HEK293 (cell line): ENCODE results near the gene PRR33.

ENCODE experiments used
- CTCF ChIA-PET: fragments of 350-600 bp; formaldehyde crosslinking; extraction: SDS; loops from one replicate; lab custom pipeline; 2021; ENCODE audit warnings: antibody characterized with exemption; lab: Yijun Ruan, JAX
- POLR2A ChIA-PET: fragments of 300-600 bp; formaldehyde crosslinking; extraction: SDS; loops from one replicate; lab custom pipeline; 2020; ENCODE audit warnings: antibody characterized with exemption, inconsistent platforms; lab: Yijun Ruan, JAX
- H3K27ac ChIP-seq: fragments of 200-500 bp; sonication (Bioruptor generic); 2 replicates; pipeline ENCODE4 v1.5.1; 2014; ENCODE audit warnings: low read depth, low read length, control low read depth, inconsistent platforms; ENCODE audit errors: extremely low read depth
- H3K36me3 ChIP-seq, 2 experiments: fragments of 200-500 bp in 1 of 2; sonication (Bioruptor generic) in 1 of 2; 1 replicate in 1 of 2; 2 replicates in 1 of 2; pipeline ENCODE4 v1.5.1; 2014 to 2017; ENCODE audit warnings: inconsistent platforms in 2 of 2, low read length in 2 of 2; ENCODE audit not compliant: control insufficient read depth in 2 of 2, insufficient read depth in 1 of 2
- H3K4me1 ChIP-seq: fragments of 200-500 bp; sonication (Bioruptor generic); 2 replicates; pipeline ENCODE4 v1.5.1; 2014; ENCODE audit warnings: mild to moderate bottlenecking, low read length, inconsistent platforms; ENCODE audit not compliant: control insufficient read depth, insufficient read depth
- H3K4me3 ChIP-seq: 2 replicates; pipeline ENCODE4 v1.5.1; 2011; ENCODE audit warnings: low read depth, mild to moderate bottlenecking, control low read depth, low read length, moderate library complexity
- H3K9me3 ChIP-seq: fragments of 200-500 bp; sonication (Bioruptor generic); 2 replicates; pipeline ENCODE4 v1.5.1; 2014; ENCODE audit warnings: low read depth, low read length, inconsistent platforms; ENCODE audit not compliant: control insufficient read depth, insufficient read depth
- FEZF1 ChIP-seq: fragments of 450-650 bp; formaldehyde crosslinking; IDR thresholded peaks from 2 replicates; pipeline ENCODE4 v1.5.1; 2016; ENCODE audit warnings: missing biosample characterization, missing genetic modification characterization
- MYNN ChIP-seq: fragments of 450-650 bp; formaldehyde crosslinking; IDR thresholded peaks from 2 replicates; pipeline ENCODE4 v1.5.1; 2016; ENCODE audit warnings: missing biosample characterization, missing genetic modification characterization, borderline replicate concordance
- OVOL3 ChIP-seq: fragments of 450-650 bp; formaldehyde crosslinking; IDR thresholded peaks from 2 replicates; pipeline ENCODE4 v1.5.1; 2016; ENCODE audit warnings: missing biosample characterization, missing genetic modification characterization
- SETDB1 ChIP-seq: IDR thresholded peaks from one replicate; pipeline ENCODE4 v1.6.1; 2017; ENCODE audit warnings: mild to moderate bottlenecking, low read length, moderate library complexity, mixed read lengths; ENCODE audit not compliant: insufficient read length
- SP7 ChIP-seq: fragments of 450-650 bp; formaldehyde crosslinking; IDR thresholded peaks from 2 replicates; pipeline ENCODE4 v1.5.1; 2016; ENCODE audit warnings: missing biosample characterization, missing genetic modification characterization
- ZBTB20 ChIP-seq: fragments of 450-650 bp; formaldehyde crosslinking; IDR thresholded peaks from 2 replicates; pipeline ENCODE4 v1.5.1; 2016; ENCODE audit warnings: missing biosample characterization, missing genetic modification characterization
- ZBTB48 ChIP-seq: fragments of 450-650 bp; formaldehyde crosslinking; IDR thresholded peaks from 2 replicates; pipeline ENCODE4 v1.5.1; 2016; ENCODE audit warnings: missing biosample characterization, missing genetic modification characterization
- ZNF157 ChIP-seq: fragments of 450-650 bp; formaldehyde crosslinking; IDR thresholded peaks from 2 replicates; pipeline ENCODE4 v1.5.1; 2016; ENCODE audit warnings: missing biosample characterization, missing genetic modification characterization
- ZNF24 ChIP-seq: fragments of 450-650 bp; formaldehyde crosslinking; IDR thresholded peaks from 2 replicates; pipeline ENCODE4 v1.5.1; 2016; ENCODE audit warnings: missing biosample characterization, missing genetic modification characterization
- ZNF274 ChIP-seq, 2 experiments: fragments of 200-500 bp in 1 of 2; fragments of 450-650 bp in 1 of 2; sonication (Bioruptor generic) in 1 of 2; formaldehyde crosslinking in 1 of 2; IDR thresholded peaks; 2 replicates each; pipeline versions ENCODE4 v1.5.1 to v1.6.1; 2014 to 2016; ENCODE audit warnings: borderline replicate concordance in 1 of 2, inconsistent platforms in 1 of 2, low read length in 1 of 2, missing biosample characterization in 1 of 2, missing genetic modification characterization in 1 of 2
- ZNF423 ChIP-seq: fragments of 450-650 bp; formaldehyde crosslinking; IDR thresholded peaks from 2 replicates; pipeline ENCODE4 v1.5.1; 2016; ENCODE audit warnings: missing biosample characterization, missing genetic modification characterization
- ZNF473 ChIP-seq: fragments of 450-650 bp; formaldehyde crosslinking; IDR thresholded peaks from 2 replicates; pipeline ENCODE4 v1.5.1; 2017; ENCODE audit warnings: missing biosample characterization, missing genetic modification characterization
- ZNF48 ChIP-seq: fragments of 450-650 bp; formaldehyde crosslinking; IDR thresholded peaks from 2 replicates; pipeline ENCODE4 v1.5.1; 2016; ENCODE audit warnings: missing biosample characterization, missing genetic modification characterization
- ZNF596 ChIP-seq: fragments of 450-650 bp; IDR thresholded peaks from 2 replicates; pipeline ENCODE4 v1.5.0; 2018; ENCODE audit warnings: missing biosample characterization, mild to moderate bottlenecking, missing genetic modification characterization, moderate library complexity
- ZNF600 ChIP-seq: fragments of 450-650 bp; formaldehyde crosslinking; IDR thresholded peaks from 2 replicates; pipeline ENCODE4 v1.5.1; 2016; ENCODE audit warnings: missing biosample characterization, missing genetic modification characterization
- ZNF624 ChIP-seq: fragments of 450-650 bp; formaldehyde crosslinking; IDR thresholded peaks from 2 replicates; pipeline ENCODE4 v1.5.1; 2017; ENCODE audit warnings: missing biosample characterization, missing genetic modification characterization
- ZNF664 ChIP-seq: fragments of 450-650 bp; formaldehyde crosslinking; IDR thresholded peaks from 2 replicates; pipeline ENCODE4 v1.5.1; 2016; ENCODE audit warnings: missing biosample characterization, missing genetic modification characterization
- ZNF792 ChIP-seq: fragments of 450-650 bp; formaldehyde crosslinking; IDR thresholded peaks from 2 replicates; pipeline ENCODE4 v1.5.1; 2016; ENCODE audit warnings: missing biosample characterization, missing genetic modification characterization
- ZXDB ChIP-seq: fragments of 450-650 bp; formaldehyde crosslinking; IDR thresholded peaks from 2 replicates; pipeline ENCODE4 v1.5.1; 2016; ENCODE audit warnings: missing biosample characterization, missing genetic modification characterization
- TF ChIP-seq, protein P1 (sequence below): fragments of 450-650 bp; formaldehyde crosslinking; IDR thresholded peaks from 2 replicates; pipeline ENCODE4 v1.5.1; 2017; ENCODE audit warnings: missing biosample characterization, missing genetic modification characterization
- TF ChIP-seq, protein P2 (sequence below): fragments of 450-650 bp; formaldehyde crosslinking; IDR thresholded peaks from 2 replicates; pipeline ENCODE4 v1.5.1; 2016; ENCODE audit warnings: missing biosample characterization, missing genetic modification characterization
- TF ChIP-seq, protein P3 (sequence below): fragments of 450-650 bp; formaldehyde crosslinking; IDR thresholded peaks from 2 replicates; pipeline ENCODE4 v1.5.1; 2016; ENCODE audit warnings: missing biosample characterization, missing genetic modification characterization

The PRR33 gene

DNA sequence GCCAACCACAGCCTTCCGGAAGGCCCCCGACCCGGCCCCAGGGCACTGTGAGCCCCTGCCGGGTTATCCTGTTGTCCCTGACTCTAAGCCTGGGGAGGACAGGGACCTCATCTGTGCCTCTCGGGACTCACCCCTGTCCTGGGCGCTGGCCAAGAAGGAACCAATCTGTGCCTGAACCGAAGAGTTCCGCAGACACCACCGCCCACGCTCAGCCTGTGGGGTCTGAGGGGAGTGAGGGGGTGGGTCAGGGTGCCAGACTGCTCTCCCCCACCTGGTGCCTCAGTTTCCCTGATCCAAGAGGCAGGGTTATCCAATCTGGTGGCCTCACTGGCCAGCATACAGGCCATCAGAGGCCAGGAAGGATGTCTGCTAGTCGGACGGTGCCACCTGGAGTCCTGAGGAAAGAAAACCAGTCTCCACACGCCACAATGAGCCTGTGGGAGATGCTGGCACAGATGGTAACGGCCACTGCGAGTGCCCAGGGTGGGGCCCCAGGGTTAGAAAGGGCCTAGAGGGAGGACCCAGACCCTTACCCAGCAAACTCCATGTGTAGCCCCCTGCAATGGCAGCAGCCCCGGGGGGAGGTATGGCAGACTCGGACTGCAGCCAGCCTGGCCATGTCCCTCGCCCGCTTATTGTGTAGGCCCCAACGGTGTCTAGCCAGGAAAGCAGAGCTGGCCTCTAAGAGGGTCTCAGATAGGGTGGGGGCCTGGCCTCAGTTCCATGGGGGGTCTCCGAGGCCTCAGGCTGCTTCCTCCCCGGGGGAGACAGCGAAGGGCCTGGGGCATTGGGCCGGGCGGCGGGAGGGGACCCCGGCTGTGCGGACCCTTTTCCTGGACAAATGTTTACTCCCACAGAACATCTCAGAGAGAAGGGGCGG, 27.0 kb upstream of the PRR33 start:
- Histone ChIP-seq H3K4me1 (no peaks in the 10 kb centered on the region), H3K9me3 (no peaks in the 10 kb centered on the region), H3K36me3 (no peaks in the 10 kb centered on the region), H3K27ac (no peak overlapping the region), H3K4me3 (no peak overlapping the region)
- POLR2A ChIA-PET: interaction anchor here (0.6 kb wide), 1 partner anchor 482 kb away, joined by 3 read pairs; the partner anchor contains the start of gene TSSC4
- CTCF ChIA-PET: no interaction called here
- no peak for TF ChIP-seq ZNF792 (tag by site-specific recombination)
- no peak for TF ChIP-seq ZNF48 (tag by site-specific recombination)
- no peak for TF ChIP-seq ZBTB48 (tag by site-specific recombination)
- no peak for TF ChIP-seq OVOL3 (tag by site-specific recombination)
- TF ChIP-seq, protein P1, sequence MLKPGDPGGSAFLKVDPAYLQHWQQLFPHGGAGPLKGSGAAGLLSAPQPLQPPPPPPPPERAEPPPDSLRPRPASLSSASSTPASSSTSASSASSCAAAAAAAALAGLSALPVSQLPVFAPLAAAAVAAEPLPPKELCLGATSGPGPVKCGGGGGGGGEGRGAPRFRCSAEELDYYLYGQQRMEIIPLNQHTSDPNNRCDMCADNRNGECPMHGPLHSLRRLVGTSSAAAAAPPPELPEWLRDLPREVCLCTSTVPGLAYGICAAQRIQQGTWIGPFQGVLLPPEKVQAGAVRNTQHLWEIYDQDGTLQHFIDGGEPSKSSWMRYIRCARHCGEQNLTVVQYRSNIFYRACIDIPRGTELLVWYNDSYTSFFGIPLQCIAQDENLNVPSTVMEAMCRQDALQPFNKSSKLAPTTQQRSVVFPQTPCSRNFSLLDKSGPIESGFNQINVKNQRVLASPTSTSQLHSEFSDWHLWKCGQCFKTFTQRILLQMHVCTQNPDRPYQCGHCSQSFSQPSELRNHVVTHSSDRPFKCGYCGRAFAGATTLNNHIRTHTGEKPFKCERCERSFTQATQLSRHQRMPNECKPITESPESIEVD (tag by site-specific recombination): no peak
- no peak for TF ChIP-seq ZNF664 (tag by site-specific recombination)
- no peak for TF ChIP-seq ZBTB20
- no peak for TF ChIP-seq ZNF157 (tag by site-specific recombination)
- TF ChIP-seq ZNF624 (tag by site-specific recombination): no peak
- TF ChIP-seq ZNF274 (IDR thresholded peaks at IDR 0.05; ENCODE audit: low read length): no peak
- no peak for TF ChIP-seq ZNF274 (tag by site-specific recombination; IDR thresholded peaks at IDR 0.05; ENCODE audit: borderline replicate concordance)
- no peak for TF ChIP-seq MYNN (tag by site-specific recombination)

DNA sequence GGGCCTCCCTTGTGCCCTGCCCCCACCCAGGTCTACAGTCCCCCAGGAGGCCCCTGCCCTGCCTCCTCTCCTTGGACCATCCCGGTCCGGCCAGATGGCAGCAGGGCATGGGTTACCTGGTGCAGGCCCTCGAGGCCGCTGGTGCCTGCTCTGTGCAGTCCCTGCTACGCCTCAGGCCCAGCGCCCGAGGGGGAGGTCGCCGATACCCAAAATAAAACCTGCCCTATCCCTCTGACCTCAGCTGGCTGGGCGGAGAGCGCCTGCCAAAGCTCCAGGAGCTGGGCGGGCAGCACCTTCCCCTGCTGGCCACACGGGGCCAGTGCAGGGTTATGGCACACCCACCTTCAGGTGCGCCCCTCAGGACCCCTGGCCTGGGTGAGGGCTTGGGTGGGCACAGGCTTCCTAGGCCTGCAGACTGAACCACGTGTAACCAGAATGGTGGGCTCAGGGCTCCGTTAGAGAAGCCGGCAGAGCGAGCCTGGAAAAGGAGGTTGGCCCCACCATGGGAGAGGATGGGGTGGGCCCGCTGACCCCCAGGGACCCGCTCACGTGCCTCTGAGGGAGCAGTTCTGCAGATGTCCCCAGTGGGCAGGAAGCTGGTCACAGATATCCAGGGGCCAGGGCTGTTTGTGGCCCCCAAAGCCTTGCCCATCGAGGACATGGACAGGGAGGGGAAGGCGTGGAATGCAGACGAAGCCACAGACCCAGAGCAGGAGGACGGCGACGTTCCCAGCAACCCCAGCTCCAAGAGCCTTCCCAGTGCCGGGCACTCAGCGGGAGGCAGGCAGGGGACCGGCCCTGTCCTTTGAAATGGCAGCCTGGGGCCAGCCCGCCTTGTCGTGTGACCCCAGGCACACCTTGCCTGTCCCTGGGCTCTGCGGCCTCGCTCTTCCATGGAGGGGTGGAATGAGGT, 26.1 kb upstream of the PRR33 start:
- Histone ChIP-seq H3K9me3 (no peaks in the 10 kb centered on the region), H3K4me1 (no peaks in the 10 kb centered on the region), H3K36me3 (no peaks in the 10 kb centered on the region), H3K27ac (no peak overlapping the region), H3K4me3 (no peak overlapping the region)
- TF ChIP-seq ZNF423 (tag by site-specific recombination) (no peak), SP7 (tag by site-specific recombination) (no peak), ZNF596 (no peak), ZXDB (tag by site-specific recombination) (no peak), ZNF473 (no peak), FEZF1 (tag by site-specific recombination) (no peak), SETDB1 (no peak), ZNF24 (tag by site-specific recombination) (no peak), ZNF600 (tag by site-specific recombination) (no peak)
- TF ChIP-seq, protein P2, sequence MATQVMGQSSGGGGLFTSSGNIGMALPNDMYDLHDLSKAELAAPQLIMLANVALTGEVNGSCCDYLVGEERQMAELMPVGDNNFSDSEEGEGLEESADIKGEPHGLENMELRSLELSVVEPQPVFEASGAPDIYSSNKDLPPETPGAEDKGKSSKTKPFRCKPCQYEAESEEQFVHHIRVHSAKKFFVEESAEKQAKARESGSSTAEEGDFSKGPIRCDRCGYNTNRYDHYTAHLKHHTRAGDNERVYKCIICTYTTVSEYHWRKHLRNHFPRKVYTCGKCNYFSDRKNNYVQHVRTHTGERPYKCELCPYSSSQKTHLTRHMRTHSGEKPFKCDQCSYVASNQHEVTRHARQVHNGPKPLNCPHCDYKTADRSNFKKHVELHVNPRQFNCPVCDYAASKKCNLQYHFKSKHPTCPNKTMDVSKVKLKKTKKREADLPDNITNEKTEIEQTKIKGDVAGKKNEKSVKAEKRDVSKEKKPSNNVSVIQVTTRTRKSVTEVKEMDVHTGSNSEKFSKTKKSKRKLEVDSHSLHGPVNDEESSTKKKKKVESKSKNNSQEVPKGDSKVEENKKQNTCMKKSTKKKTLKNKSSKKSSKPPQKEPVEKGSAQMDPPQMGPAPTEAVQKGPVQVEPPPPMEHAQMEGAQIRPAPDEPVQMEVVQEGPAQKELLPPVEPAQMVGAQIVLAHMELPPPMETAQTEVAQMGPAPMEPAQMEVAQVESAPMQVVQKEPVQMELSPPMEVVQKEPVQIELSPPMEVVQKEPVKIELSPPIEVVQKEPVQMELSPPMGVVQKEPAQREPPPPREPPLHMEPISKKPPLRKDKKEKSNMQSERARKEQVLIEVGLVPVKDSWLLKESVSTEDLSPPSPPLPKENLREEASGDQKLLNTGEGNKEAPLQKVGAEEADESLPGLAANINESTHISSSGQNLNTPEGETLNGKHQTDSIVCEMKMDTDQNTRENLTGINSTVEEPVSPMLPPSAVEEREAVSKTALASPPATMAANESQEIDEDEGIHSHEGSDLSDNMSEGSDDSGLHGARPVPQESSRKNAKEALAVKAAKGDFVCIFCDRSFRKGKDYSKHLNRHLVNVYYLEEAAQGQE (tag by site-specific recombination): no peak
- TF ChIP-seq, protein P3, sequence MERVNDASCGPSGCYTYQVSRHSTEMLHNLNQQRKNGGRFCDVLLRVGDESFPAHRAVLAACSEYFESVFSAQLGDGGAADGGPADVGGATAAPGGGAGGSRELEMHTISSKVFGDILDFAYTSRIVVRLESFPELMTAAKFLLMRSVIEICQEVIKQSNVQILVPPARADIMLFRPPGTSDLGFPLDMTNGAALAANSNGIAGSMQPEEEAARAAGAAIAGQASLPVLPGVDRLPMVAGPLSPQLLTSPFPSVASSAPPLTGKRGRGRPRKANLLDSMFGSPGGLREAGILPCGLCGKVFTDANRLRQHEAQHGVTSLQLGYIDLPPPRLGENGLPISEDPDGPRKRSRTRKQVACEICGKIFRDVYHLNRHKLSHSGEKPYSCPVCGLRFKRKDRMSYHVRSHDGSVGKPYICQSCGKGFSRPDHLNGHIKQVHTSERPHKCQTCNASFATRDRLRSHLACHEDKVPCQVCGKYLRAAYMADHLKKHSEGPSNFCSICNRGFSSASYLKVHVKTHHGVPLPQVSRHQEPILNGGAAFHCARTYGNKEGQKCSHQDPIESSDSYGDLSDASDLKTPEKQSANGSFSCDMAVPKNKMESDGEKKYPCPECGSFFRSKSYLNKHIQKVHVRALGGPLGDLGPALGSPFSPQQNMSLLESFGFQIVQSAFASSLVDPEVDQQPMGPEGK (tag by site-specific recombination): no peak
- ChIA-PET POLR2A (no interaction called here), CTCF (interaction anchor here (0.6 to 0.9 kb wide), 2 partner anchors 18 to 35 kb away, joined by 3 to 4 read pairs; no protein-coding TSS in a partner anchor)
